GM03348 (cell line): ENCODE measurements around the gene SIGLEC10.

Source experiments
- DNase-seq: peaks from one replicate; pipeline ENCODE4 v3.0.0; 2012; ENCODE audit warnings: low spot score

SIGLEC10 gene

GRCh38 chr19:51392701-51393100, 24.7 kb downstream of the SIGLEC10 start:
- no peak for DNase-seq

- no peak for DNase-seq
These were observed 26.3 kb downstream of the SIGLEC10 start for GRCh38 chr19:51391073-51391611.

- DNase-seq = no peak
These were observed 28.3 kb downstream of the SIGLEC10 start for GRCh38 chr19:51389143-51389542.

GRCh38 chr19:51387924-51388389, 29.5 kb downstream of the SIGLEC10 start, which contains the start of gene LIM2:
Gene LIM2 (minus strand): TSS chr19:51387974. CDS start chr19:51387443, 531 bp downstream.
- DNase-seq = no peak

- no peak for DNase-seq
These were observed 30.4 kb downstream of the SIGLEC10 start for GRCh38 chr19:51386882-51387520.

GRCh38 chr19:51382004-51382403, 35.4 kb downstream of the SIGLEC10 start:
- no peak for DNase-seq

GRCh38 chr19:51380379-51380778, 37.1 kb downstream of the SIGLEC10 start:
- DNase-seq = no peak

GRCh38 chr19:51377422-51377821, 40.0 kb downstream of the SIGLEC10 start:
- no peak for DNase-seq

GRCh38 chr19:51375504-51376221, 41.8 kb downstream of the SIGLEC10 start:
- no peak for DNase-seq

GRCh38 chr19:51372649-51373504, 44.6 kb downstream of the SIGLEC10 start, which contains the start of gene NKG7:
Gene NKG7 (minus strand): TSS chr19:51372654. CDS start chr19:51372535, 119 bp downstream.
- DNase-seq = no peak

- DNase-seq = no peak
These were observed 45.3 kb downstream of the SIGLEC10 start for GRCh38 chr19:51372021-51372648.

GRCh38 chr19:51371186-51371690, 46.2 kb downstream of the SIGLEC10 start:
- DNase-seq = no peak

- DNase-seq = no peak
These were observed 47.2 kb downstream of the SIGLEC10 start for GRCh38 chr19:51370230-51370629.

- peak; percentile 39 for DNase-seq
These were observed 48.8 kb downstream of the SIGLEC10 start, which contains the start of gene CLDND2 for GRCh38 chr19:51368366-51369282. Gene CLDND2 (minus strand): TSS chr19:51369003. CDS start chr19:51368577, 426 bp downstream.

- peak; percentile 99 for DNase-seq
These were observed 49.7 kb downstream of the SIGLEC10 start for GRCh38 chr19:51367565-51368365.

- no peak for DNase-seq
These were observed 50.2 kb downstream of the SIGLEC10 start for GRCh38 chr19:51367255-51367564.

- peak; percentile 99 for DNase-seq
These were observed 50.8 kb downstream of the SIGLEC10 start for GRCh38 chr19:51366389-51367254.

- no peak for DNase-seq
These were observed 51.5 kb downstream of the SIGLEC10 start, which contains the start of gene ETFB for GRCh38 chr19:51365965-51366388. Gene ETFB (minus strand): TSS chr19:51366388. CDS start chr19:51366326, 62 bp downstream.
